ENCODE measurements around the gene PCSK9. TPM values are rescaled to one million over a fixed set of nuclear protein-coding genes. Genes with fewer than 3 reads are reported as not detected.

The PCSK9 gene
- total and polyA plus RNA-seq, 2 of the 13 experiments (the other 11 are each of a cell fraction or from before 2014, with no cell fraction given), result 33.3 to 80.5 TPM

- TF ChIP-seq LCORL (IDR thresholded peaks at IDR 0.05) (no peak), LCORL (CRISPR knock-in tag; IDR thresholded peaks at IDR 0.05) (peak; percentile 60; the same call in 1 of the 2 replicates), NR2F6 (IDR thresholded peaks at IDR 0.05) (no peak), NR2F6 (CRISPR knock-in tag; IDR thresholded peaks at IDR 0.05) (no peak), RBM39 (IDR thresholded peaks at IDR 0.05; ENCODE audit: low read depth, low read length, poor library complexity, severe bottlenecking) (no peak), ZNF484 (CRISPR knock-in tag; IDR thresholded peaks at IDR 0.05; ENCODE audit: borderline replicate concordance, low read depth) (no peak), SOX13 (IDR thresholded peaks at IDR 0.05) (no peak), SOX13 (CRISPR knock-in tag; conservative IDR thresholded peaks at IDR 0.05 in 1 of 2, IDR thresholded peaks at IDR 0.05 in 1 of 2) (no peak), ZBTB7B (CRISPR knock-in tag; IDR thresholded peaks at IDR 0.05) (no peak), RARG (CRISPR knock-in tag; IDR thresholded peaks at IDR 0.05; ENCODE audit: low read depth) (no peak), ATF2 (CRISPR knock-in tag; IDR thresholded peaks at IDR 0.05) (no peak), PRMT3 (CRISPR knock-in tag; IDR thresholded peaks at IDR 0.05; ENCODE audit: borderline replicate concordance, low read depth) (no peak), KIAA2018 (CRISPR knock-in tag; IDR thresholded peaks at IDR 0.05; ENCODE audit: borderline replicate concordance) (no peak), DDIT3 (CRISPR knock-in tag; IDR thresholded peaks at IDR 0.05) (no peak), ZNF253 (CRISPR knock-in tag; IDR thresholded peaks at IDR 0.05; ENCODE audit: borderline replicate concordance) (no peak), ZBTB1 (CRISPR knock-in tag; IDR thresholded peaks at IDR 0.05; ENCODE audit: borderline replicate concordance) (no peak), LRRFIP1 (CRISPR knock-in tag; conservative IDR thresholded peaks at IDR 0.05) (no peak), FOXJ3 (CRISPR knock-in tag; IDR thresholded peaks at IDR 0.05; ENCODE audit: borderline replicate concordance) (no peak)
These were observed 17.3 kb upstream of the PCSK9 start (continued) for GRCh38 chr1:55021942-55022546.
